IPS DF 4.7 (cell line): Measurements from ENCODE around the gene DHX40.
"Not testable (repeated sequence)": the region's sequence is repeated elsewhere in the genome, so short reads cannot be mapped to it uniquely, and the experiment has no call there.

Source experiments
- DNase-seq: peaks from one replicate; pipeline ENCODE4 v3.0.0-alpha.2; 2013; ENCODE audit warnings: low spot score; ENCODE audit errors: extremely low read depth

DHX40 gene

DNA sequence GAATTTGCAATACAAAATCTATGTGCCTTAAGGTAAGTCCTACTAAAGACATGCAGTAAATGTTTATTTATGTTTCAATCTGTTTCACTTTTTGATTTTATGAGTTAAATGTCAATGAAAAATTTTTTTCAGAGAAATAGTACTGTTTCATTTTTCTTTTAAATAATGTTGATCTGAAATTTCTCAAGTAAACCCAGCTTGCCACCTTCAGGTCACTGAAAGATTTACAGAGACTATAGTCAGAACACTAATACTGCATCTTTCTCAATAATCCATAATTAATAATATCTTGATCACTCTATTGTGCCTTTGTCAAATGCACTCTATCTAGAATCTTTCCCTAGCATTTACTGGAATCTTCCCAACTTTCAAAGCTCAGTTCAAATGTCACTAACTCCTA, 6.5 kb upstream of the DHX40 start:
- DNase-seq, result no peak

DNA sequence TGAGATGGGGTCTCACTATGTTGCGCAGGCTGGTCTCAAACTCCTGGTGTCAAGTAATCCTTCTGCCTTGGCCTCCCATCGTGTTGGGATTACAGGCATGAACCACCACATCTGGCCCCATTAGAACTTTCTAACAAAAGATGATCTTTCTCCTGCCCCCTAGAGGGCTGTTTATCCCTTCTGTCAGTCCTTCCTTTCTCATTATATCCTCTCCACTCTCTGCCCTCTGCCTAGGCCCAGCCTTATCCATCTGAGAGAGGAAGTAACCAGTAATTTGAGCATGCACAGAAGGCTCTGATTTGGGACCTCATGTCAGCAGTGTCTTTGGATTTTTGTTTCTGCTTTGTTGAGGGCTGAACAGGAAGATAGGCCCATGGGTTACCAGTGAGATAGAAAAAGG, 4.4 kb upstream of the DHX40 start:
- peak; percentile 33 for DNase-seq

GRCh38 chr17:59565959-59566324, 532 bp downstream of the DHX40 start:
- DNase-seq, result peak; percentile 49

DNA sequence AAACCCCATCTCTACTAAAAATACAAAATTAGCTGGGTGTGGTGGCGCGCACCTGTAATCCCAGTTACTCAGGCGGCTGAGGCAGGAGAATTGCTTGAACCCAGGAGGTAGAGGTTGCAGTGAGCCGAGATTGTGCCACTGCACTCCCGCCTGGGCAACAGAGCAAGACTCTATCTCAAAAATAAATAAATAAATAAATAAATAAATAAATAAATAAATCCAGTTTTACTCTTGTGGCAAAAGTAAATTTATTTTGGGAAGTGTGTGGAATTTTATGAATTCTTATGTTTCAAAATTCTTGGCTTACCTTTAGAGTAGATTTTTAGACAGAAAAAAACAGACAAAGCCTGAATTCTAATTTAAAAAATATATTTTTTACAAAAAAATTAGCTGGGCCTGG, 3.7 kb downstream of the DHX40 start:
- DNase-seq, result not testable (repeated sequence)

GRCh38 chr17:59572301-59572924, 7.0 kb downstream of the DHX40 start:
- no peak for DNase-seq

DNA sequence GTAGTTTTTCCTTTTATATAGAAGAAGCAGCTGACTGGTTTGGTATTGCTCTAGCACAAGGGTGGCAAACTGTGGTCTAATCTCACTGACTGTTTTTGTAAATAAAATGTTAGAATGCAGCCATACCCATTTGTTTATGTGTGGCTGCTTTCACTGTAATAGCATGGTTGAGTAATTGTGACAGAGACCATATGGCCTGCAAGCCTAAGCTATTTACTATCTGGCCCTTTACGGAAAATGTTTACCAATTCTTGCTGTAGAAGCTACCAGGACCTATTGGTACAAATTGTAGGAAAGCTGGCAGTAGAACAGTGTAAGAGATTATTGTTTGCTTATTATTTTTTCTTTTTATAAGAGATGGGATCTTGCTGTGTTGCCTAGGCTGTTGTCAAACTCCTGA, 18.8 kb downstream of the DHX40 start:
- DNase-seq, result not testable (repeated sequence)

DNA sequence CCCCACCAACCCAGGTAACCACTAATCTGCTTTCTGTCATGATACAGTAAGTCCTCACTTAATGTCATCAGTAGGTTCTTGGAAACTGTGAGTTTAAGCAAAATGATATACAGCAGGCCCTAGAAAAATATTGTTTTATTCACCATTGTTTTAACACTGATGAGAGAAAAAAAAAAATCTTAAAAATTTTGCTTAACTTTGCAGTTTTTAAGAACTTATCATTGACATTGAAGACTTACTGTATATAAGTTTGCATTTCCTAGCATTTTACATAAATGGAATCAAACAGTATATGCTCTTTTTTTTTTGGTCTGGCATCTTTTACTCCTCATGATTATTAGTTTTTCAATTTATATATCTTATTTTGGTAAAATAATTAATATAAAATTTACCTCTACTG, 34.8 kb downstream of the DHX40 start:
- no peak for DNase-seq

- DNase-seq, result no peak
Observed at GRCh38 chr17:59601130-59601529, 35.7 kb downstream of the DHX40 start.

- DNase-seq, result no peak
Observed at GRCh38 chr17:59607061-59607460, 41.7 kb downstream of the DHX40 start.

GRCh38 chr17:59607817-59608403, 42.5 kb downstream of the DHX40 start:
- no peak for DNase-seq

GRCh38 chr17:59611503-59611902, 46.1 kb downstream of the DHX40 start:
- no peak for DNase-seq

DNA sequence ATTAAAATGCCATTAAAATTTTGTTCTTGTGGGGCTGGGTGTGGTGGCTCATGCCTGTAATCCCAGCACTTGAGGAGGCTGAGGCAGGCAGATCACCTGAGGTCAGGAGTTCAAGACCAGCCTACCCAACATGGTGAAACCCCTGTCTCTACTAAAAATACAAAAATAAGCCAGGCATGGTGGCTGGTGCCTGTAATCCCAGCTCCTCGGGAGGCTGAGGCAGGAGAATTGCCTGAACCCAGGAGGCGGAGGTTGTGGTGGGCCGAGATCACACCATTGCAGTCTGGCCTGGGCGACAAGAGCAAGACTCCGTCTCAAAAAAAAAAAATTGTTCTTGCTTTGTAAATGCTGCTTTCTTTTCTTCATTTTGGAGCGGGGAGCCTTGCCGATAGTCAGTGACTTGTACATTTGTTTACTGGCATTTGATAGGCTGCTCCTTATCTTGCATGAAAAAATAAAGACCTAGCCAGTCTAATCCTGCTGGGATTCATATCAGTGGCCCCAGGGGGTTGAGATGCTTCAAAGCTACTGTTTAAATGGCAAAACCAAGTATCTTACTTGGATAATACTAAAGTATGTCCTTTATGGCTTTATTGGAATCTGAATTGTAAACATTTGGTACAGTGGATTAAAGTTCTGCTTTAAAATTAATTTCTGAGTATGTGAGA, 51.0 kb downstream of the DHX40 start:
- DNase-seq, result no peak

DNA sequence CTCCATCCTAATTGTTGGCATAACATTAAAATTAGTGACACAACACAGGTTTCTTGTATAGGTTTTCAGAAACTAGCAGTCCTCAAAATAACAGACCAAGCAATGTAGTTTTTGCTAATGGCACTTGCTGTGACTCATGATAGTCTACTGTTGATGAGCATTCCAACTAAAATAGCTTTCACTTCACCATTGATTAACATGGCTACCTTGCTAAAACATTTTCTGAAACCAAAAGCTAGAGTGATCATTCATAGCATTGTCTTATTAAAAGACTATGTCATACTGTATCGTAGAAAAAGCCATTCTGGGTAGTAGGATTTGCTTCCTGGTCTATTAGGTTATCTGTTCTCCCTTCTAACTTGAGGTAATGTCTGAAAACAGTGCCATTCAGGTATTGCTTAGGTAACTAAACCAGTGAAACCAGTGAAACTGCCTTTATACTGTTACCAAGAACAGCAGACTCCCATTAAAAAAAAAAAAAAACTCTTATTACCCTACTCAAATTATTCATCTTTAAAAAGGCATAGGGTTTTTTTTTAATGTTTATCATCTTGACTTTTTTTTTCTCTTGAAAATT, 51.8 kb downstream of the DHX40 start:
- no peak for DNase-seq

GRCh38 chr17:59619035-59619297, 53.6 kb downstream of the DHX40 start:
- no peak for DNase-seq

- peak; percentile 80 for DNase-seq
Observed at GRCh38 chr17:59619298-59620063, 54.1 kb downstream of the DHX40 start, which contains the start of gene CLTC. Gene CLTC (plus strand): TSS chr17:59619895. CDS start chr17:59620132, 237 bp downstream.

DNA sequence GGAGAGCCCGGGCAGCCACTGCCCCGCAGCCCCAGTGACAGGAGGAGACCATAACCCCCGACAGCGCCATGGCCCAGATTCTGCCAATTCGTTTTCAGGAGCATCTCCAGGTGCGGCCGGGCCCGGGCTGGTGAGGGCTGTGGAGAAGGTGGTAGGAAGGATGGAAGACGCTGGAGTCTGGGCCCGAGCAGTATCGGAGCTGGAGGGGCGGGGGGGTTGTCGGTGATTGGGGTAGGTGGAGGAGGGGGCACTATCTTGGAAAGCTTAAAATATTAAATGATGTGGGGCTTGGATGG, 54.6 kb downstream of the DHX40 start:
- DNase-seq, result no peak

GRCh38 chr17:59620518-59621259, 55.3 kb downstream of the DHX40 start:
- no peak for DNase-seq

GRCh38 chr17:59621771-59622170, 56.4 kb downstream of the DHX40 start:
- DNase-seq, result no peak

GRCh38 chr17:59623151-59623550, 57.7 kb downstream of the DHX40 start:
- DNase-seq, result no peak

DNA sequence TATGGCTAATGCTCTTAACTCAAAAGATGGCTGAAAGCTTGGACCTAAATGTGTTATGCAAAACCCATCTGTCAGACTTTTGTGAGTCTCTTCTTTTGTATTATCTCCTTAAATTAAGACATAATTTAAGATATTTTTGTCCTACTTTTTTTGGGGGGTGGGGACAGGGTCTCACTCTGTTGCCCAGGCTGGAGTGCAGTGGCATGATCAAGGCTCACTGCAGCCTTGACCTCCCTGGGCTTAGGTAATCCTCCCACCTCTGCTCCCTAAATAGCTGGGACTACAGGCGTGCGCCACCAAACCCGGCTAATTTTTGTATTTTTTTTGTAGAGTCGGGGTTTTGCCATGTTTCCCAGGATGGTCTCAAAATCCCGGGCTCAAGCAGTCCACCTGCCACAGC, 61.3 kb downstream of the DHX40 start:
- DNase-seq, result no peak

- no peak for DNase-seq
Observed at GRCh38 chr17:59627274-59627673, 61.9 kb downstream of the DHX40 start.

DNA sequence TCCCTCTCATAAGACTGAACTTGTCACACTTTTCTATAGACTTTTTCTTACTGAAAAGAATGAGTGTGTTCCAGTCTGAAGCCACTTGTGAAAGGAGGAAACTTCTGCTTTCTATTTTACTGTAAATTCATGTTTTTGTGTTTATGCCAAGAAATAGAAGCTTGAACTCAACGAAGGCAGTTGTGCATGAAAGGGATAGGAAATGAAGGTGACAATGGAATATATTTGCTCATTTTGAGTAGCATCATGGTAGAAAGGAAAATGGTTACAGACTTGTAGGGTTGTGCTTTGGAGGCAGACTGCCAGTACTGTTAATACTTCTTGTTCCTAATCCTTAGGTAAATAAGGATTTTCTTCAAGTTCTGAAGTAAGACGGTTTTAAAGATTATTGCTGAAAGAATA, 62.4 kb downstream of the DHX40 start:
- DNase-seq, result no peak
